Neutrophil (primary cell): ENCODE data around the gene KMT2C.
"Not testable (repeated sequence)": the region's sequence is repeated elsewhere in the genome, so short reads cannot be mapped to it uniquely, and the experiment has no call there.

Experiments
- H3K27ac ChIP-seq: fragments of 200-600 bp; sonication (generic); 2 replicates; pipeline ENCODE4 v1.5.1; 2016; ENCODE audit warnings: mild to moderate bottlenecking, moderate library complexity
- H3K27me3 ChIP-seq: fragments of 200-600 bp; sonication (generic); 2 replicates; pipeline ENCODE4 v1.6.0; 2016; ENCODE audit warnings: mild to moderate bottlenecking
- H3K36me3 ChIP-seq: fragments of 200-600 bp; sonication (generic); 2 replicates; pipeline ENCODE4 v1.5.1; 2017
- H3K4me1 ChIP-seq, 2 experiments: fragments of 200-600 bp in 1 of 2; sonication (generic) in 1 of 2; 1 replicate in 1 of 2; 2 replicates in 1 of 2; pipeline versions ENCODE4 v1.5.1 to v1.6.1; 2013 to 2016; ENCODE audit warnings: low read depth in 1 of 2, low read length in 1 of 2, mild to moderate bottlenecking in 1 of 2, moderate library complexity in 1 of 2; ENCODE audit not compliant: control insufficient read depth in 1 of 2, insufficient read depth in 1 of 2
- H3K4me3 ChIP-seq, 2 experiments: fragments of 200-600 bp in 1 of 2; sonication (generic) in 1 of 2; 1 replicate in 1 of 2; 2 replicates in 1 of 2; pipeline ENCODE4 v1.5.1; 2013 to 2016; ENCODE audit warnings: low read depth in 1 of 2, low read length in 1 of 2, mild to moderate bottlenecking in 1 of 2, moderate library complexity in 1 of 2
- H3K9me3 ChIP-seq: fragments of 200-600 bp; sonication (generic); 2 replicates; pipeline ENCODE4 v1.5.1; 2016
- TF ChIP-seq, protein P1 (sequence below): fragments of 200-600 bp; sonication (generic); IDR thresholded peaks from 2 replicates; pipeline ENCODE4 v1.5.1; 2016; ENCODE audit warnings: antibody characterized with exemption

KMT2C gene

DNA sequence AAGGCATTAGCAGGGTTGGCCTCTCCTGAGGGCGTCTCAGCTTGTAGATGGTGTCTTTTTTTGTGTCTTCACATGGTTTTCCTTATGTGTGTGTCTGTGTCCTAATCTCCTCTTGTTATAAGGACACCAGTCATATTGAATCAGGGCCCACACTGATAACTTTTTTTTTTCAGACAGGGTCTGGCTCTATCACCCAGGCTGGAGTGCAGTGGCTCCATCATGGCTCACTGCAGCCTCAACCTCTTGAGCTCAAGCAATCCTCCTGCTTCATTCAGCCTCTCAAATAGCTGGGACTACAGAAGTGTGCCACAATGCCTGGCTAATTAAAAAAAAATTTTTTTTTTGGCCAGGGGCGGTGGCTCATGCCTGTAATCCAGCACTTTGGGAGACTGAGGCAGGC lies 41.3 kb upstream of the KMT2C start:
- H3K27ac ChIP-seq = no peak overlapping the region
- no peaks in the 10 kb centered on the region for H3K9me3 ChIP-seq
- H3K4me3 ChIP-seq = no peak overlapping the region
- no peaks in the 10 kb centered on the region for H3K27me3 ChIP-seq
- no peaks in the 10 kb centered on the region for H3K36me3 ChIP-seq
- TF ChIP-seq, protein P1, sequence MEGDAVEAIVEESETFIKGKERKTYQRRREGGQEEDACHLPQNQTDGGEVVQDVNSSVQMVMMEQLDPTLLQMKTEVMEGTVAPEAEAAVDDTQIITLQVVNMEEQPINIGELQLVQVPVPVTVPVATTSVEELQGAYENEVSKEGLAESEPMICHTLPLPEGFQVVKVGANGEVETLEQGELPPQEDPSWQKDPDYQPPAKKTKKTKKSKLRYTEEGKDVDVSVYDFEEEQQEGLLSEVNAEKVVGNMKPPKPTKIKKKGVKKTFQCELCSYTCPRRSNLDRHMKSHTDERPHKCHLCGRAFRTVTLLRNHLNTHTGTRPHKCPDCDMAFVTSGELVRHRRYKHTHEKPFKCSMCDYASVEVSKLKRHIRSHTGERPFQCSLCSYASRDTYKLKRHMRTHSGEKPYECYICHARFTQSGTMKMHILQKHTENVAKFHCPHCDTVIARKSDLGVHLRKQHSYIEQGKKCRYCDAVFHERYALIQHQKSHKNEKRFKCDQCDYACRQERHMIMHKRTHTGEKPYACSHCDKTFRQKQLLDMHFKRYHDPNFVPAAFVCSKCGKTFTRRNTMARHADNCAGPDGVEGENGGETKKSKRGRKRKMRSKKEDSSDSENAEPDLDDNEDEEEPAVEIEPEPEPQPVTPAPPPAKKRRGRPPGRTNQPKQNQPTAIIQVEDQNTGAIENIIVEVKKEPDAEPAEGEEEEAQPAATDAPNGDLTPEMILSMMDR = no peak
- no peaks in the 10 kb centered on the region for H3K4me1 ChIP-seq

DNA sequence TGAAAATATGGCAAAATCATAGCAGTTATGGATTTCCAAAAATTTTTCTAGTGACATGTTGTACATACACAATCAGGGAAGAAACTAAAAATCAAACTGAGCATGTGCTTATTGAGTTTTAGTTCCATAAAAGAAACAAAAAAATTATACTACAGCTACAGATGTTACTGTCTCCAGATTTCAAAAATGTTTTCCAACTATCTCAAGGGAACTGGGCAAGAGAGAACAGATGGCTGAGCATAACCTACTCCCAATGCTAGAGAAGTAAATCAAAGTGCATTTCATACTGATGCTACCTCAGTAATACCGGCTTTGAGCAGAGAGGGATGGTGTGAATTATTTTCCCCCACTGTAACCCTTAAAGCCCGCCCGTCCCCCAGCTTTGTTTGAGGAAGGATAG lies 40.7 kb upstream of the KMT2C start:
- TF ChIP-seq, protein P1 = no peak
- Histone ChIP-seq H3K27ac (no peak overlapping the region), H3K9me3 (no peaks in the 10 kb centered on the region), H3K4me3 (no peak overlapping the region), H3K4me1 (no peaks in the 10 kb centered on the region), H3K27me3 (no peaks in the 10 kb centered on the region), H3K36me3 (no peaks in the 10 kb centered on the region)

DNA sequence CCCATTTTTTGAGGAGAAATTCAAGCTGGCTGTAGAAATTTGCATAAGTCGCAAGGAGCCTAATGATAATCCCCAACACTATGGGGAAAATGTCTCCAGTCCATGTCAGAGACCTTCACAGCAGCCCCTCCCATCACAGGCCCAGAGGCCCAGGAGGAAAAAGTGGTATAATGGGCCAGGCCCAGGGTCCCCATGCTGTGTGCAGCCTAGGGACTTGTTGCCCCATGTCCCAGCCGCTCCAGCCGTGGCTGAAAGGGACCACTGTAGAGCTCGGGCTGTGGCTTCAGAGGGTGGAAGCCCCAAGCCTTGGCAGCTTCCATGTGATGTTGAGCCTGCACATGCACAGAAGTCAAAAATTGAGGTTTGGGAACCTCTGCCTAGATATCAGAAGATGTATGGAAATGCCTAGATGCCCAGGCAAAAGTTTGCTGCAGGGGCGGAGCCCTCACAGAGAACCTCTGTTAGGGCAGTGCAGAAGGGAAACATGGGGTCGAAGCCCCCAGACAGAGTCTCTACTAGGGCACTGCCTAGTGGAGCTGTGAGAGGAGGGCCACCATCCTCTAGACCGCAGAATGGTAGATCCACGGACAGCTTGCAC lies 35.3 kb upstream of the KMT2C start:
- not testable (repeated sequence) for H3K27me3 ChIP-seq, H3K9me3 ChIP-seq, H3K4me3 ChIP-seq, H3K36me3 ChIP-seq, H3K4me1 ChIP-seq, H3K27ac ChIP-seq

- not testable (repeated sequence) for H3K4me3 ChIP-seq, H3K9me3 ChIP-seq, H3K27ac ChIP-seq, H3K4me1 ChIP-seq, H3K36me3 ChIP-seq, H3K27me3 ChIP-seq
Measured at GRCh38 chr7:152470251-152471022, 34.6 kb upstream of the KMT2C start.

GRCh38 chr7:152469576-152469975 lies 33.8 kb upstream of the KMT2C start:
- H3K9me3 ChIP-seq, H3K36me3 ChIP-seq, H3K27me3 ChIP-seq, H3K27ac ChIP-seq, H3K4me3 ChIP-seq, H3K4me1 ChIP-seq: not testable (repeated sequence)

DNA sequence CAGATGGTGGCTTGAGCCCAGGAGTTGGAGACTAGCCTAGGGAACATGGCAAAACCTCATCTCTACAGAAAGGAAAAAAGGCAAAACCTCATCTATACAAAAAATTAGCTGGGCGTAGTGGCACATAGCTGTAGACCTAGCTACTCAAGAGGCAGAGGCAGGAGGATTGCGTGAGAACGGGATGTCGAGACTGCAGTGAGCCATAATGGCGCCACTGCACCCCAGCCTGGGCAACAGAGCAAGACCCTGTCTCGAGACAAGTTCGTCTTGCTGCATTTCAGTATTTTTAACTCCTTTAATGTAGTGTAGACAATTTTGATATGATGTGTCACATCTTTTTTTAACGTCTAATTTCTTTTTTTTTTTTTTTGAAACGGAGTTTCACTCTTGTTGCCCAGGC lies 31.4 kb upstream of the KMT2C start:
- TF ChIP-seq, protein P1 = no peak
- no peak overlapping the region for H3K27ac ChIP-seq
- H3K4me1 ChIP-seq = peaks cover 14 to 15% of the 10 kb centered on the region in 2 experiments

DNA sequence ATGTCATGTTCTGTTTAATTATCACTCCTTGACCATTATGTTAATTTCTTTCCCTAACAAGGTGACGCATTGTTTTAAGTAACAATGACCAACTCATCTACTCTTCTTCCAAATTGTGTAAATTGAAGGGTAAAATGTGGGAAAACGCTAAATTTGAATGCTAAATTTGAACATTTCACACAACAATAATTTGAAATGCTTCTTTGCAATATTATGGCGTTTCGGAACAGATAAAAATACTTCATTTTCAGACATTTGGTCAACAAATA lies 29.2 kb upstream of the KMT2C start:
- Histone ChIP-seq H3K27ac (peak overlapping the region; percentile 99), H3K27me3 (no peaks in the 10 kb centered on the region), H3K9me3 (no peaks in the 10 kb centered on the region), H3K36me3 (no peaks in the 10 kb centered on the region), H3K4me3 (peak overlapping the region; percentile 80 to 81), H3K4me1 (peaks cover 16 to 17% of the 10 kb centered on the region in 2 experiments)
- TF ChIP-seq, protein P1 = no peak

More for the DNA sequence above, 31.4 kb upstream of the KMT2C start:
- H3K36me3 ChIP-seq = no peaks in the 10 kb centered on the region
- no peaks in the 10 kb centered on the region for H3K9me3 ChIP-seq
- H3K4me3 ChIP-seq = no peak overlapping the region
- H3K27me3 ChIP-seq = no peaks in the 10 kb centered on the region
